Coronary artery (tissue), 2 donors: ENCODE data around the gene PHF10.

Experiments
- DNase-seq: peaks from one replicate; pipeline ENCODE4 v3.0.0-alpha.2; 2017; ENCODE audit warnings: low spot score
- H3K27ac ChIP-seq, 2 donors: fragments of 200-600 bp; sonication (generic); one replicate each; pipeline ENCODE4 v1.5.1; 2016 to 2019
- H3K4me3 ChIP-seq: fragments of 200-600 bp; sonication (generic); 2 replicates; pipeline ENCODE4 v1.5.1; 2016; ENCODE audit warnings: mild to moderate bottlenecking, moderate library complexity
- CTCF ChIP-seq: fragments of 200-600 bp; sonication (generic); IDR thresholded peaks from one replicate; pipeline ENCODE4 v1.5.1; 2019; ENCODE audit warnings: antibody characterized with exemption

PHF10 gene

GRCh38 chr6:169723200-169723909 is 945 bp downstream of the PHF10 start:
- no peak for TF ChIP-seq CTCF

GRCh38 chr6:169722362-169723199 is 1.7 kb downstream of the PHF10 start:
- Histone ChIP-seq H3K4me3 (peak overlapping the region; percentile 86), H3K27ac (peak overlapping the region; percentile 93 to 99)
- TF ChIP-seq CTCF: no peak
- DNase-seq: no peak

More at GRCh38 chr6:169723200-169723909, 945 bp downstream of the PHF10 start:
- peak; percentile 90 for DNase-seq
- Histone ChIP-seq H3K4me3 (peak overlapping the region; percentile 86), H3K27ac (peak overlapping the region; percentile 93 to 99)

- Histone ChIP-seq H3K4me3 (no peak overlapping the region), H3K27ac (no peak overlapping the region)
- TF ChIP-seq CTCF: no peak
- no peak for DNase-seq
These were observed 4.0 kb downstream of the PHF10 start for GRCh38 chr6:169720207-169720855.

- DNase-seq: no peak
- Histone ChIP-seq H3K27ac (no peak overlapping the region), H3K4me3 (no peak overlapping the region)
- TF ChIP-seq CTCF: no peak
These were observed 5.2 kb downstream of the PHF10 start for GRCh38 chr6:169719117-169719516.

GRCh38 chr6:169714595-169714994 is 9.7 kb downstream of the PHF10 start:
- TF ChIP-seq CTCF: no peak
- Histone ChIP-seq H3K4me3 (no peak overlapping the region), H3K27ac (no peak overlapping the region)
- no peak for DNase-seq

- no peak for TF ChIP-seq CTCF
These were observed 10.1 kb downstream of the PHF10 start for GRCh38 chr6:169714178-169714577.

More at GRCh38 chr6:169714178-169714577, 10.1 kb downstream of the PHF10 start:
- DNase-seq: no peak
- Histone ChIP-seq H3K4me3 (no peak overlapping the region), H3K27ac (no peak overlapping the region)
